HG03469 (cell line): ENCODE data around the gene BBS9.

Experiments
- ATAC-seq: cut with Tn5 transposase; IDR thresholded peaks from one replicate; pipeline ENCODE4 v1.9.1; 2021; ENCODE audit warnings: mild to moderate bottlenecking, moderate library complexity, moderate number of reproducible peaks; ENCODE audit not compliant: unreplicated experiment

The BBS9 gene

GRCh38 chr7:33118383-33118782 lies 11.0 kb upstream of the BBS9 start:
- ATAC-seq: no peak

- no peak for ATAC-seq
These were observed 2.3 kb upstream of the BBS9 start for GRCh38 chr7:33127085-33127484.

GRCh38 chr7:33128631-33128989 lies 754 bp upstream of the BBS9 start:
- no peak for ATAC-seq

GRCh38 chr7:33129806-33130153 lies 416 bp downstream of the BBS9 start:
- no peak for ATAC-seq

- ATAC-seq: no peak
These were observed 820 bp downstream of the BBS9 start for GRCh38 chr7:33130184-33130583.

- no peak for ATAC-seq
These were observed 7.7 kb downstream of the BBS9 start for GRCh38 chr7:33137103-33137502.

- no peak for ATAC-seq
These were observed 13.2 kb downstream of the BBS9 start for GRCh38 chr7:33142585-33142984.

- no peak for ATAC-seq
These were observed 14.8 kb downstream of the BBS9 start for GRCh38 chr7:33143996-33144718.

- no peak for ATAC-seq
These were observed 15.8 kb downstream of the BBS9 start for GRCh38 chr7:33145156-33145555.

- no peak for ATAC-seq
These were observed 22.7 kb downstream of the BBS9 start for GRCh38 chr7:33152087-33152486.

GRCh38 chr7:33155811-33156210 lies 26.4 kb downstream of the BBS9 start:
- ATAC-seq: no peak

- no peak for ATAC-seq
These were observed 27.1 kb downstream of the BBS9 start for GRCh38 chr7:33156441-33156840.

GRCh38 chr7:33157311-33157710 lies 27.9 kb downstream of the BBS9 start:
- ATAC-seq: no peak

- no peak for ATAC-seq
These were observed 28.4 kb downstream of the BBS9 start for GRCh38 chr7:33157781-33158180.

- ATAC-seq: no peak
These were observed 48.5 kb downstream of the BBS9 start for GRCh38 chr7:33177876-33178275.

- ATAC-seq: no peak
These were observed 50.2 kb downstream of the BBS9 start for GRCh38 chr7:33179519-33179918.

- no peak for ATAC-seq
These were observed 54.1 kb downstream of the BBS9 start for GRCh38 chr7:33183504-33183903.

- no peak for ATAC-seq
These were observed 55.5 kb downstream of the BBS9 start for GRCh38 chr7:33184828-33185227.

- ATAC-seq: peak; percentile 56
These were observed 56.4 kb downstream of the BBS9 start for GRCh38 chr7:33185786-33186185.

GRCh38 chr7:33186192-33186591 lies 56.8 kb downstream of the BBS9 start:
- no peak for ATAC-seq

GRCh38 chr7:33190688-33191304 lies 61.4 kb downstream of the BBS9 start:
- no peak for ATAC-seq

GRCh38 chr7:33191340-33191739 lies 62.0 kb downstream of the BBS9 start:
- ATAC-seq: peak; percentile 60
